Left kidney (tissue), 2 donors: ENCODE measurements around the gene MGST2. TPM values are rescaled to one million over a fixed set of nuclear protein-coding genes. Genes with fewer than 3 reads are reported as not detected.

Experiments
- DNase-seq: peaks from one replicate; pipeline ENCODE4 v3.0.0-alpha.2; 2013
- polyA plus RNA-seq: library from polyadenylated mRNA; unstranded; fragments of 120-200 nt; gene quantifications from one replicate; pipeline ENCODE4 v1.2.1, GENCODE V29; 2013; ENCODE audit not compliant: insufficient read length

Gene MGST2
- polyA plus RNA-seq, 1 donor = 52.5 TPM

DNA sequence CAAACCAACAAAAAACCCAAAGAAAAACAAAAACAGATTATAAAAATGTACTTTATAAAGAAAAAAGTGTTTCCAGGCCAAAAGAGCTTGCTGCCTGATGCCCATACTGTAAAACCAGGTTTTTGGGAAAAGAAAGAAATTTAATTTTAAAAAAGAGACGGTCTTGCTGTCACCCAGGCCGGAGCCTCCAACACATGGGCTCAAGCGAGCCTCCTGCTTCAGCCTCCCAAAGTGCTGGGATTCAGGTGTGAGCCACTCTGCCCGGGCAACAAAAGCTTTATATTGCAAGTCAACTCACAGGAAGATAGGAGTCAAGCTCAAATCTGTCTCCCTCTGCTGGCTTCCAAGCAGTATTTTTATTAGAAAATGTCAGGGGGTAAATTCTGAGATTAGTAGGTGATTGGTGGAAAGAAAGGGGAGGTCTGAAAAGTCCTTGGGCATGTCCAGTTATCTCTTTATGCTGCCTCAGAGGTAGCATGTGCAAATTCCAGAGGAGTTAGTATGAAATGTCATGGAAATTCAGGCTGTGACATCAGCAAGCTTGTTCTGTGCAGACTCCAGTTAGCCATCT lies 39.4 kb downstream of the MGST2 start:
- DNase-seq = no peak

GRCh38 chr4:139709660-139710059 lies 44.0 kb downstream of the MGST2 start:
- no peak for DNase-seq

DNA sequence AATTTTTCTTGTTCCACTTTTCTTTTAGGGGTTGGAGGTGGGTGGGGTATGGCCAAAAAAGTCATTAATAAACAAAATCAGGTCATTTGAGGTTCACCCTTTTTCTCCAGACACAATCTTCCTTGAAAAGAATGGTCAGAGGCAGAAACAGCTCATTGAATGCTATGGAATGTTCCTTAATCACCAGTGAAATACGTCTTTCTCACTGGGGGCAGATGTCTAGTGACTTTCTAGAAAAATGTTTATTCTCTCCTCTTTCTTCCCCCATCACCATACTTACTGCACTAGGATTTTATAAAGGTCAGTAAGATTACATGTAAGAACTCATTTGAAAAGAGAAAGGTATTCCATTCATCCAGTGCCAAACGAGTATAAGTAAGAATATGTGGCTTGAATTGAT lies 44.5 kb downstream of the MGST2 start:
- no peak for DNase-seq

DNA sequence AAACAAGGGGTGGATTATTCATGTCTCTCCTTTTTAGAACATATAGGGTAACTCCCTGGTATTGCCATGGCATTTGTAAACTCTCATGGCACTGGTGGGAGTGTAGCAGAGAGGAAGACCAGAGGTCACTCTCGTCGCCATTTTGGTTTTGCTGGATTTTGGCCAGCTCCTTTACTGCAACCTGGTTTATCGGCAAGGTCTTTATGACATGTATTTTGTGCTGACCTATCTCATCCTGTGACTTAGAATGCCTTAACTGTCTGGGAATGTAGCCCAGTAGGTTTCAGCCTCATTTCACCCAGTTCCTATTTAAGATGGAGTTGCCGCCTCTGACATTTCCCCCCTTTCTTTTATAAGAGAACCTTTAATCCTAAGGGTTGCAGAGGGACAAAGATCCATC lies 45.8 kb downstream of the MGST2 start:
- no peak for DNase-seq

- no peak for DNase-seq
Observed at GRCh38 chr4:139712882-139713281, 47.3 kb downstream of the MGST2 start.

DNA sequence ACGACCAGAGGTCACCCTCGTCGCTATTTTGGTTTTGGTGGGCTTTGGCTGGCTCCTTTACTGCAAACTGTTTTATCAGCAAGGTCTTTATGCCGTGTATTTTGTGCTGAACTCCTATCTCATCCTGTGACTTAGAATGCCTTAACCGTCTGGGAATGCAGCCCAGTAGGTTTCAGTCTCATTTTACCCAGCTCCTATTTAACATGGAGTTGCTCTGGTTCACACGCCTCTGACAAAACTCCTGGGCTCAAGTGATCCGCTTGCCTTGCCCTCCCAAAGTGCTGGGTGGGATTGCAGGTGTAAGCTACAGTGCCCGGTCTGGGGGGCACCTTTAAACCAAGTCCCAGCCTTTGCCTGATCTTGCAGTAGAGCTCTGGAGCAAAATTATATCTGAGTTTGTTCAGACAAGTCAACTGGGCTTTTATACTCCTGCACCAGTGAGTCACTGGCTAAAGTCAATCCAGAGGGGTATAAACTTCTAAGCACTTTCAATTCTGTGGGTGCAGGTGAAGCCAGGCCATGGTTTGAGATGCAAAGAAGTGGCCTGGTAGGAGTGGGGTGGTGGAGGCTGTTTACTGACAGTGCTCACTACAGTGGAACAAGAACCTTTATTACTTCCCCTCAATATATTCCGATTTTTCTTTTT lies 50.2 kb downstream of the MGST2 start:
- DNase-seq = no peak

GRCh38 chr4:139718358-139718757 lies 52.7 kb downstream of the MGST2 start:
- no peak for DNase-seq

DNA sequence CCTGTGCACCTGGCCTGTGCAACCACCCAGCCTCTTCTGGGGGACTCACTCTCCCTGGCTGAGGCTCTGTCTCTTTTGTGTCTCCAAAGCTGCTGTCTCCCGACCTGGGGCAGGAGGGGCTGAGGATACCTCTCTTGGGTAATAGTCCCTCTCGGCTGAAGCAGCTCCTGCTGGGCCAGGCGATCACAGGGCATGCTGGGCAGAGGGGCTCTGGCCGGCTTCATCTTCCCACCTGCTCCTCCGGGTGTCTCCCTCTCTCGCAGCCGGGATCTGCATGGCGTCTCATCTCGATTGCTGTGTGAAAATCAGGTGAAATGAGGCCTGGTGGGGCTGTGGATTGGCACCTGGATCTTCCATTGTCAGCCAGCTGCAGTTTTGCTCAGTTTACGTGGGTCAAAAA lies 53.2 kb downstream of the MGST2 start:
- DNase-seq = no peak

GRCh38 chr4:139719381-139720101 lies 53.9 kb downstream of the MGST2 start:
- DNase-seq = no peak

GRCh38 chr4:139720806-139721205 lies 55.2 kb downstream of the MGST2 start:
- no peak for DNase-seq

DNA sequence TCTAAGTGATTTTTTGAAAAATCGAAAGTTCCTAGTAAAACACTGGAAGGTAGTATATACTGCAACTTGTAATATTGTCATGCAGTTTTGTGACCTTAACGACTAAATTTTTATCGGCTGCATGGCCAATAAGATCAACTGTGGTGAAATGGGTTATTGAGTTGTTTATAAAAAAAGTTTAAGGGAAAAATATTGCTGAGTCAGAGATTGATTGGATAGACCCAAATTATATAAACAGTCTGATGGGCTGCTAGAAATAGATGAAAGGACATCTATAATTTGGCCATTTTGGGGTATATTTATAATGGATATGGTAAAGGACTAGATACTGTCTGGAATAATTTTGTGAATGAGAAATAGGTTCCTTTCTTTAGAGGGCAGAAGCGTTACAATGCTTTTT lies 56.2 kb downstream of the MGST2 start:
- no peak for DNase-seq

- DNase-seq = no peak
Observed at GRCh38 chr4:139725236-139725635, 59.6 kb downstream of the MGST2 start.

DNA sequence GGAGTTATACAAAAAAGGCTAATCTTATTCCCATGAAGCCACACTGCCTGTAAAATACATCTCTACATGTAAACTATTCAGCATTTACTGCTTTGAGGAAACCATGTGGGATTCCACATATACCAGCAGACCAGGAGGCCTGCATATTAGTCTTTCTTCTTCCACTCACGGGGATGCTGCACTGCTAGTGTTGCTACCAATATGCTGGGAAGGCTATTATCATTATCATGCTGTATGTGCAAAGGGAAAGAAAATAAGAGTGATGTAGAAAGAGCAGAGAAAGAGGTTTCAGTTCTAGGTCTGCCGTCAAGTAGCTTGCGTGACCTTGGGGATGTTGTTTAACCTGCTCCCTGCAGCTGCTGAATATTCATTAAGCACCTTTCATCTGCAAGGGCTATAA lies 61.0 kb downstream of the MGST2 start:
- DNase-seq = no peak

GRCh38 chr4:139728146-139728545 lies 62.5 kb downstream of the MGST2 start:
- DNase-seq = no peak

DNA sequence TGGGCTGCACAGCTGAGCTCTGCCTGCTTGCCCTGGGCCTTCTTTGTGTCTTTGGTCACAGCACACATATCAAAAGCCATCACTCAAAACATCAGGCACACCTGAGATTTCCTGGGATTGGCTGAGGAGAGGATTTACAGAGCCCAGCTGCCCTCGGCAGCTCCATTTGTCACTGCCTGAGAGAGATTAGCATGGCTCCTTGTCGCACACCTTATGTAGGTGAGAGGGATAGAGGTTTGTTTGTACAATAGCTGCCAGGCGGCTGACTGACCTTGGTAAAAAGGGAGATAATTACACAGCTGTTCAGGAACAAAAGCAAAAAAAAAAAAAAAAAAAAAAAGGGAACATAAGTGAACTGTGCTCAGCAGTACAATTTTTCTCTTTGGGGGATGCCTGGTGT lies 63.2 kb downstream of the MGST2 start:
- no peak for DNase-seq

- DNase-seq = no peak
Observed at GRCh38 chr4:139732991-139733570, 67.5 kb downstream of the MGST2 start.

DNA sequence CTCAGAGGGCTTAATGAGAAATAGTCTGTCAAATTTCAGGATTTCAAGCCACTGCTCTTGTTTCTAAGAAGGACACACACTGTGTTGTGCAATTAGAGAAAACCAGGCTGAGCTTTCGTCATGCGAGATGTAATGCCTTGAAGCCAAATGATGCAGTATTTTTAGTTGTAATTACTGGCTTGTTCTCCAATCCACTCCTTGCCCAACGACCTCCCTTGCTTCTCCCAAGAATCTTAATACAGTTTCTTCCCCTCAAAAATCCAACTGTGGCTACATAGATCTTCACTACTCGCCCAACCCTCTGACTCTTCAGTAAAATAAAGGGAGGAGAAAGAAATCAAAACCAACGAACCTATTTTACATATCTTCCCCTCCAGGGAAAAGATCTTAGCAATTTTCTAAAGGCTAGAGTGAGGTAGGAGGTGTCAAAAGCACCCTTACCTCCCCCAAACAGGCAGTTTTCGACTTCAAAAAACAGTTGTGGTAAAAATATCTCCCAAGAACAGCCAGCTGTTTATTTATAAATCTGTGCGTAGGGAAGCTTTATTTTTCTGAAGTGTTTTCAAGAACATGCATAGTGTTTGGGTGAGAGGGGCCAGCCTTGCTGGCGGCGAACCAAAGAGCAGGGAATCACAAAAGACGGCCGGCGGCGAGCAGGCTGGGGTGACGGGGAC lies 68.7 kb downstream of the MGST2 start:
- no peak for DNase-seq

DNA sequence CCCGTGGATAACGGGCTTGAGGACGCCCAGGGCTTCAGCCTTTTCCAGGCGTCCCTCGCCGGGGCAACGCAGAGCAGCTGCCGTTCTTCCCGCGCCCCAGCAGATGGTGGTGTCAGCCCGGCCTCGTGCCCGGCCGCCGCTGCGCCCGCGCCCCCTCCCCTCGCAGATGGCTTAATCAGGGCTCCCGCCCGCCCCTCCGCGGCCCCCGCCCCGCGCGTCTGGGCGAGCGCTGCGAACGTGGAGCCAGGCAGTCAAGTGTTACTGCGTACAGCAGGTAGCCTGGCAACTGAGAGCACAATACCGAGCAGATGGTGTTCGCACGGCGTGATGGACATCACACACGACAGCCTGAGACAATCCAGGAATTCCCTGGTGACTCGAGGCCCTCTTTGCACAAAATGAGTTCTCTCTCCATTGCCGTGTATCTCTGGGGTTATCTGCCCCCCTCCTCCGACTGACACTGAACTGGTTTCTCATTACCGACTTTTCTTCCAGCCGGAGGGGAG lies 69.3 kb downstream of the MGST2 start:
- peak; percentile 93 for DNase-seq

- no peak for DNase-seq
Observed at GRCh38 chr4:139735381-139736273, 70.0 kb downstream of the MGST2 start.

DNA sequence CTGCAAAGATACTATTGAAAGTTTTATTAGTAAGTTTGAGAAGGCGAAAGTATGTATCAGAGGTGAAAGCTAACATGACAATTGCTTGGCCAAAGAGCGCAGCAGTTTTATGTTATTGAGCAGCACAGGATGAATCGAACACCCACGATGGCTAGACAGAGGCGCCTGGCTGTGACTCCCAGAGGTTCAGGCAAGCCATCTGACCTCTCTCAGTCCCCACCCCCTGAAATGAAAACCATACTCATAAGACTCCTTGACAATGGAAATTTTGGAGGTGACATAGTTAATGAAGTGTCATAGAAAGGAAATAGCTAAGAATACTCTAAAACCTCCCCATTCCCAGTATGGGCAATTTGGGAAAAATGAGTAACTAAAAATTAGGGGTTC lies 70.6 kb downstream of the MGST2 start:
- no peak for DNase-seq

- DNase-seq = no peak
Observed at GRCh38 chr4:139736661-139737060, 71.0 kb downstream of the MGST2 start.
